Muscle of leg (tissue), 11 donors: Measurements from ENCODE around the gene PLEK2. TPM values are rescaled to one million over a fixed set of nuclear protein-coding genes. Genes with fewer than 3 reads are reported as not detected.

ENCODE experiments used
- DNase-seq: peaks from one replicate; pipeline ENCODE4 v3.0.0; 2013
- H3K27ac ChIP-seq: one replicate; pipeline ENCODE4 v1.5.1; 2013; ENCODE audit warnings: mild to moderate bottlenecking, low read length, control low read depth
- H3K27me3 ChIP-seq: one replicate; pipeline ENCODE4 v1.6.1; 2013; ENCODE audit warnings: low read length; ENCODE audit not compliant: control insufficient read depth, insufficient read depth
- H3K36me3 ChIP-seq: one replicate; pipeline ENCODE4 v1.6.1; 2013; ENCODE audit warnings: low read length; ENCODE audit not compliant: control insufficient read depth, insufficient read depth
- H3K4me1 ChIP-seq: one replicate; pipeline ENCODE4 v1.6.1; 2013; ENCODE audit warnings: low read length; ENCODE audit not compliant: control insufficient read depth, insufficient read depth
- H3K4me3 ChIP-seq: one replicate; pipeline ENCODE4 v1.5.1; 2013; ENCODE audit warnings: low read length, control low read depth
- H3K9me3 ChIP-seq: replicated peaks from 2 replicates; pipeline ENCODE4 v1.6.1; 2013; ENCODE audit warnings: low read depth, low read length; ENCODE audit not compliant: control insufficient read depth
- WGBS: methylation state at CpG from one replicate; pipeline ENCODE4 v1.1.5; 2013; ENCODE audit warnings: missing lambda C conversion rate; ENCODE audit not compliant: insufficient coverage; 5-methylcytosine and 5-hydroxymethylcytosine counted together
- polyA plus RNA-seq, 8 donors: library from polyadenylated mRNA; unstranded; fragments of 120-200 nt; gene quantifications; one replicate each; pipeline versions ENCODE4 v1.2.1 to v1.2.3, GENCODE V29; 2013; ENCODE audit warnings: inconsistent platforms in 1 of 8, low replicate concordance in 1 of 8; ENCODE audit not compliant: insufficient read length in 8 of 8, insufficient read depth in 1 of 8
- total RNA-seq: library from RNA; stranded (reverse); fragments of 120-200 nt; gene quantifications from one replicate; pipeline ENCODE4 v1.2.4, GENCODE V29; 2013

The PLEK2 gene
- total and polyA plus RNA-seq, 9 donors, result 0.22 to 3.0 (median 0.80) TPM

DNA sequence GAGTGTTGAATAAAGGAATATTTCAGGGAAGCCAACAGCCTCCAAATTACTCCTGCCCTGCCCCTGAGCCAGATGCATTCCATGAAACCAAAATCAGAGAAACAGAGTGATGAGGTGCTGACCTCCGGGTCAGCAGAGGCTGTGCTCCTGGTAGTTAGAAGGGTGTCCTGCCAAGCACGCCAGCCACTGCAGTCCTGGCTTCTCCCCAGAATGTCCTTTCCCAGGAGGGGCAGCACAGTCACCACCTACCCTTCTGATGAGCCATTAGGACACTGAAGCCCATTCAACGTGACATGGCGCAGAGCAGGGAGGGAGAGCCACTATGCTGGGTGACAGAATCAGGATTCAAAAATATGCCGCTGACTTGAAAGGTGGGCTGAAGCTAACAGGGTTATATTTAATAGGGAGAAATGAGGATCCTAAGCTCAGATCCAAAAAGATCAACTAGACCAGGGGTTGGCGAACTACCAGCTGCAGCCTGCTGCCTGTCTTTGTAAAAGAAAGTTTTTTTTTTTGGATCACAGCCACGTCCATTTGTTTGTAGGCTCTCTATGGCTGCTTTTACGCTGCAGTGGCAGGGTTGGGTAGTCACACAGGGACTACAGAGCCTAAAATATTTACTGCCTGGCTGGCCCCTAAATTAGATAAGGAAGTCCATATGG, 34.5 kb upstream of the PLEK2 start:
- Histone ChIP-seq H3K36me3 (no peaks in the 10 kb centered on the region), H3K27me3 (peaks cover 4% of the 10 kb centered on the region), H3K27ac (no peak overlapping the region), H3K4me3 (no peak overlapping the region), H3K4me1 (no peaks in the 10 kb centered on the region), H3K9me3 (no peaks in the 10 kb centered on the region)
- peak; percentile 19 for DNase-seq
- WGBS, result 56% methylated on average over 4 of the region's 8 CpGs

DNA sequence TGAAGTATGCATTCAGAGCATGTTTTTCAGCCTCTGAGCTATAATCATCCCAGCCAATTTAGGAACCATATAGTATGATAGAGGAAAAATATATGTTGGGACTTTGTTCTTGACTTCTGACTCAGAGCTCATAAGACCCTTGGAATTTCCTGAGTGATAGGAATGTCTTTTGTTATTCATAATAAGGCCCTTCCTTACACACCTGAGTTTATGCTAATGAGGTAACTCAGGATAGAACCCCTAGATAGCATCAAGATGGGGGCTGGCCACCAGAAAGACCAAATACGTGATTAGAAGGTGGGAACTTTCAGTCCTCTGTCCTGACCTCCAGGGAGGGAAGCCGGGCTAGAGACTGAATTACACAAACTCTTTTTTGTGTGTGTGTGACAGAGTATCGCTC, 32.4 kb upstream of the PLEK2 start:
- H3K4me1 ChIP-seq, result no peaks in the 10 kb centered on the region
- H3K36me3 ChIP-seq, result no peaks in the 10 kb centered on the region
- WGBS, result 71% methylated on average over 2 of the region's 3 CpGs
- peaks cover 4% of the 10 kb centered on the region for H3K27me3 ChIP-seq
- DNase-seq, result no peak
- no peaks in the 10 kb centered on the region for H3K9me3 ChIP-seq
- no peak overlapping the region for H3K4me3 ChIP-seq
- no peak overlapping the region for H3K27ac ChIP-seq

DNA sequence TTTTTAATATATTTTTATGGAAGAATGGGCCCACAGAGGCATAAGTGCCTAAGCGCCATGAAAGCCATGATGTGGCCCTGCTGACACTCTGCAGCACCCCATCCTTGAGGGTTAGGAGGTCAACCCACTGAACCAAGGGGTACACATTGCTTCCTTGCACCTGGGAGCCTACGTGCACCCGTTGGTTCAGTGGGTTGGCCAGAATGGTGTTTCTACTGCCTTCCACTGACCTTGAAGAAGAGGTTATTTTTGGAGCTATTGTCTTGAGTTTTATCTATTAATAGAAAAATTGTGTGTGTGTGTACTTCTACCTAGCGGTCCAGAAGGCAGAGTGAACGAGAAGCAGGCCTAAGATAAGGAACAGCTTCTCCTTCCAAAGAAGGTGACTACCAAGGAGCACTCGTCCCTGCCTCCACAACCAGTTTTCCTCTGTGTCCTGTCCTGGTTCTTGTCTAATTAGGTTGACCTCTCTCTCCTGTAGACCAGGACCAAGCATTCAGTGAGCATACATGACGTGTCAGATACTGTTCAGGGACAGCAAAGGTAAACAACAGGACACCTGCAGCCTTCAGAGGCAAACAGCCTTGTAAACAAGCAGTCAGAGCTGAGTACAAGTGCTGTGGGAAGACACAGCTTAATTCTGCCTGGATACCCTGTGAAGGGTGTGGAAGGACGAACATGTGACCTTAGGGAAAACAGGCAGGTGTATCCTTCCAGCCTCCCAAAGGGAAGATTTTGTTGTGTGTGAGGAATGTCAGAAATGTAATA, 30.4 kb upstream of the PLEK2 start:
- DNase-seq, result no peak
- 63% methylated on average over 5 of the region's 8 CpGs for WGBS
- no peak overlapping the region for H3K4me3 ChIP-seq
- H3K36me3 ChIP-seq, result no peaks in the 10 kb centered on the region
- peaks cover 4% of the 10 kb centered on the region for H3K27me3 ChIP-seq
- no peaks in the 10 kb centered on the region for H3K4me1 ChIP-seq
- H3K27ac ChIP-seq, result no peak overlapping the region
- H3K9me3 ChIP-seq, result no peaks in the 10 kb centered on the region

DNA sequence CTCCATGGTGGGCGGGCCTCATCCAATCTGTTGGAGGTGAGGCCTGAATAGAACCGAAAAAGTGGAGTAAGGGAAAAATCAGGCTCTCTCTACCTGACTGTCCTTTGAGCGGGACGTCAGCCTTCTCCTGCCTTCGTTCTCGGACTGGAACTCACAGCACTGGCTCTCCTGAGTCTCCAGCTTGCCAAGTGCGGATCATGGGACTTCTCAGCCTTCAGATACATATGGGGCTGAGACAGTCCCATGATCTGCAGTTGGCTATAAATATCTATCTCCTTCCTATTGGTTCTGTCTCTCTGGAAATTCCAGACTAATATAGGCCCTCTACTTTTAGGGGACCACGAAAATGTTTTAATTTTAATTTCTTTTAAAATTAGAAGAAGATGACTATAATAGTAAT, 29.7 kb upstream of the PLEK2 start:
- H3K9me3 ChIP-seq, result no peaks in the 10 kb centered on the region
- no peaks in the 10 kb centered on the region for H3K4me1 ChIP-seq
- H3K27ac ChIP-seq, result no peak overlapping the region
- WGBS, result 91% methylated on average over 7 of the region's 8 CpGs
- H3K4me3 ChIP-seq, result no peak overlapping the region
- peaks cover 4% of the 10 kb centered on the region for H3K27me3 ChIP-seq
- no peaks in the 10 kb centered on the region for H3K36me3 ChIP-seq
- DNase-seq, result no peak

DNA sequence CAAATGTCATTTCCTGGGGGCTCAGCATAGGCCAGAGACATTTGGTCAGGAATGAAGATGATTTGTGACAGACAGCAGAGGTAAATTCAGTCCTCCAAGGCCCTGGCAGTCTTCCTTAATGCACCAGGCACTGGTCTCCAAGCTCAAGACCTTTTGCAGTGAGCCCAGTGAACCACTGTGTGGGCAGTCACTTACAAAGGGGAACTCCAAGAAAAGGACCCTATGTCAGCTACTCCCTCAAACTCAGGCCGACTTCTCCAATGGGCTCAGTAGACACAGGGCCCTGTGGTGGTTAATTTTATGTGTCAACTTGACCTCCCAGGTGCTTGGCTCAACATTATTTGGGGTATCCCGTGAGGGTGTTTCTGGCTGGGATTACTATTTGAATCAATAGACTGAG, 29.3 kb upstream of the PLEK2 start:
- Histone ChIP-seq H3K4me3 (no peak overlapping the region), H3K4me1 (no peaks in the 10 kb centered on the region), H3K36me3 (no peaks in the 10 kb centered on the region), H3K9me3 (no peaks in the 10 kb centered on the region), H3K27me3 (peaks cover 4% of the 10 kb centered on the region), H3K27ac (no peak overlapping the region)
- WGBS, result no CpG with 5 or more reads among the region's 2 CpGs
- DNase-seq, result no peak

DNA sequence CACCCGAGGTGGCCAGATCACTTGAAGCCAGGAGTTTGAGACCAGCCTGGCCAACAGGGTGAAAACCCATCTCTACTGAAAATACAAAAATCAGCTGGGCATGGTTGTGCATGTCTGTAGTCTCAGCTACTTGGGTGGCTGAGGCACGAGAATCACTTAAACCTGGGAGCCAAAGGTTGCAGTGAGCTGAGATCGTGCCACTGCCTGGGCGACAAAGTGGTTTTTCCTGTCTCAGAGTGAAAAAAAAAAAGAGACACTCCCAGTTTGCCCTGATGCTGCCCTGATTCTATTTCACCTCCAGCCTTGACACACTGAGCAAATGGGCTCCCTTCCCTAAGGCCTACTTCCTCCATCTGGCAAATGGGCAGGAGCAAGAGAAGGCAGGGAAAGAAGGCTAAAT, 28.5 kb upstream of the PLEK2 start:
- Histone ChIP-seq H3K4me3 (no peak overlapping the region), H3K27ac (no peak overlapping the region), H3K4me1 (no peaks in the 10 kb centered on the region), H3K27me3 (peaks cover 10% of the 10 kb centered on the region), H3K36me3 (no peaks in the 10 kb centered on the region), H3K9me3 (no peaks in the 10 kb centered on the region)
- WGBS, result 74% methylated on average over 4 of the region's 4 CpGs
- no peak for DNase-seq

DNA sequence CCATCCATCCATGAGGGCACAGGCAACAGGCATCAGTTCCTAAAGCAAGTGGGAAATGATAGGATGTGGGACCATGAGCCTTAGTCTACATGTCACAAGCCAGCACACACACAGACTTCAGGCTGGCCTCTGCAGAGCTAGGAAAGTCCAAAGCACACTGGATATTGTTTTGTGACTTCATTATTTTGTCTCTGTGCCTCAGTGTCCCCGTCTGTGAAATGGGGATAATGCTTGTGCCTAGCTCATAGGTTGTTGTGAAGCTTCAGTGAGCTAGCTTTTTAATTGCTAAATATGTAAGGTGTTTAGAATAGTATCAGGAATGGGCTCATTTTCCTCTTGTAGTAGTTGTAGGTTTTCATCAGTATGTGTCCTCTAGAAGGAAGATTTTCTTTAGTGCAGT, 27.0 kb upstream of the PLEK2 start:
- Histone ChIP-seq H3K4me1 (no peaks in the 10 kb centered on the region), H3K27ac (no peak overlapping the region), H3K4me3 (no peak overlapping the region), H3K9me3 (no peaks in the 10 kb centered on the region), H3K36me3 (no peaks in the 10 kb centered on the region), H3K27me3 (peaks cover 9% of the 10 kb centered on the region)
- 40% methylated on average over 1 of the region's 1 CpG for WGBS
- no peak for DNase-seq

DNA sequence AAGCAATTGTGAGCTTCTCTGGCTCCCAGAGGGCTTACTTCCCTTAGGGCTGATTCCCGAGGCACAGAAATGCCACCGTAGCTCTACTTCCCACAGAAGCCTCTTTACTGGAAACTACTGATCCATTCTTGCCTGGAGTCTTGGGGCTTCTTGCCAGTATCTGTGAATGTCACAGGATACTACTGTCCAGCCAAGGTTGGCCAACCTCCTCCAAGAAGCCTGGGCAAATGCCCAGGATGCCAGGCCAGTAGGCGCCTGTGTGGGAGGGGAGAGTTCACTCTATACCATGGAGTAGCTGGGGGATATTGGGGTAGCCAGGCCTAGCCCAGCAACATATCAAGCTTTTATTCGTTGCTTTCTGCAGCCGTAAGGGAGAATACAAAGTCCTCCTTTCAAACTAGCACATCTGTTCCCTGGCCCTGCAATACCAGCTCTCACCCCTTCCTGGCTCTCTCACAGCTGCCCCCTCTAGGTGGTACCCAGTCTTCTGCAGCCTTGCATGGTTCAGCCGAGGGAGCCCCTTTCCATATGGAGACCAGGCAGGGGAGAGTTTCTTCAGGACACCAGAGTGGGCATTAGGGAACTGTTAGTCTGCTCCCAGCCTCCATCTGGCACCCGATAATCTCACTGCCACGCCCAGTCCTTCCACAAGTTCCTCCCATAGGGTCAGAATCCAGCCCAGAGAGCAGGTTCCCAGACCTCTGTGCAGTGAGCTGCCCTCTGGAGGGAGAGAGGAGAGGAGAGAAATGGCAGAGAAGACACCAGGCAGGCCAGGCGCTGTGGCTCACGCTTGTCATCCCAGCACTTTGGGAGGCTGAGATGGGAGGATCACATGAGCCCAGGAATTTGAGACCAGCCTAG, 24.3 kb upstream of the PLEK2 start:
- DNase-seq, result no peak
- Histone ChIP-seq H3K27me3 (peaks cover 9% of the 10 kb centered on the region), H3K36me3 (no peaks in the 10 kb centered on the region), H3K9me3 (no peaks in the 10 kb centered on the region), H3K4me3 (no peak overlapping the region), H3K4me1 (no peaks in the 10 kb centered on the region), H3K27ac (no peak overlapping the region)
- 83% methylated on average over 5 of the region's 10 CpGs for WGBS

DNA sequence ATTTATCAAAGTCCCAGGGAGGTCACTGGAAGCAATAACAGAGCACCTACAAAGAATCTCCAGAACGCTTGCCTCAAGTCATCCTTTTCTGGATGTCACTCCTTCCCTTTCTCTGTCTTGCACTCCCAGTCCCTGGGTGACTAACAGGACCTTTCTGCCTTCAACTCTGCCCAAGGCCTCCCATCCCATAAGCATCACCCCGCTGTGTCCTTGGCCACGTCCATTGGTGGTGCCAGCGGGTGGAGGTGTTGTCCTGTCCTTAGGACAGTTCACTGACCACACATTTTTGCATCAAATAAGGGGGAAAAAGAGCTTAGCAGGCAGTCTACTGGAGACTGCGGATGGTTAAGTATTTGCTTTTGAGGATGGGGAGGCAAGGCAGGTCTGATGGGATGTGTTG, 23.6 kb upstream of the PLEK2 start:
- WGBS, result 88% methylated on average over 4 of the region's 5 CpGs
- Histone ChIP-seq H3K4me3 (no peak overlapping the region), H3K27me3 (peaks cover 9% of the 10 kb centered on the region), H3K36me3 (no peaks in the 10 kb centered on the region), H3K4me1 (no peaks in the 10 kb centered on the region), H3K27ac (no peak overlapping the region), H3K9me3 (no peaks in the 10 kb centered on the region)
- no peak for DNase-seq

DNA sequence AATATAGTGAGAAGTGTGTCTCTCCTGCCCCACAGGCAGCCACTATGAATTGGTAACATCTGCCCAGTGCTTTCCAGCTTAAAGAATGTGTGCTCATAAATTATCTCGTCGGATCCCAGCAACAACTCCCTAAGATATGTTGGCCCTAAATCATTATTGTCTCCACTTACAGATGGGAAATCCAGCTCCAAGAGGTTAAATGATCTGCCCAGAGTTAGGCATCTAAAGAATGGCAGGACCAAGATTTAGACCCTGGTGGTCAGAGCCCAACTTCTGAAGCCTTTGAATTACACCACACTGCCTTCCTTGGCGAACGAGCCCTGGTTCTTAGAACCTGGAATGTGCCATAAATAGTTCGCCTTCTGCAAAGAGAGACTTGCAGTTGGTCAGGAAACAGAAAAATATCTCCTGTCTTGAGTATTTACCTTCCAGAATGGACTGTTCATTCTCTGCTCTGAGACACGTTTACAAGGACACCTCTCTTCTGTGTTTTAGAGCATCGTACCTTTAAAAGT, 20.1 kb upstream of the PLEK2 start:
- peak; percentile 16 for DNase-seq
- peaks cover 11% of the 10 kb centered on the region for H3K27me3 ChIP-seq
- peaks cover 3% of the 10 kb centered on the region for H3K4me1 ChIP-seq
- no peak overlapping the region for H3K27ac ChIP-seq
- H3K36me3 ChIP-seq, result no peaks in the 10 kb centered on the region
- no peaks in the 10 kb centered on the region for H3K9me3 ChIP-seq
- no peak overlapping the region for H3K4me3 ChIP-seq
- WGBS, result 33% methylated on average over 7 of the region's 7 CpGs
